Measurements from ENCODE around the gene RETREG3. TPM values are rescaled to one million over a fixed set of nuclear protein-coding genes. Genes with fewer than 3 reads are reported as not detected.

RETREG3 gene
- total RNA-seq, 6 donors from 2014 or later = 47.1 to 89.7 (median 59.9) TPM

- Histone ChIP-seq H3K36me3 (peaks cover 35 to 75% (median 57%) of the 10 kb centered on the region in 4 donors), H3K9me3 (no peaks in the 10 kb centered on the region), H3K4me1 (peaks cover 23 to 32% (median 28%) of the 10 kb centered on the region in 4 donors), H3K27me3 (no peaks in the 10 kb centered on the region), H3K4me3 (no peak overlapping the region), H3K27ac (no peak overlapping the region)
- DNase-seq (no peak), ATAC-seq (ENCODE audit: low FRiP score in 2 of 2) (no peak)
- WGBS, 2 donors = 91% methylated on average over 10 of the region's 10 CpGs; no CpG with 5 or more reads in 1 of the 2 donors
- TF ChIP-seq, protein P1, sequence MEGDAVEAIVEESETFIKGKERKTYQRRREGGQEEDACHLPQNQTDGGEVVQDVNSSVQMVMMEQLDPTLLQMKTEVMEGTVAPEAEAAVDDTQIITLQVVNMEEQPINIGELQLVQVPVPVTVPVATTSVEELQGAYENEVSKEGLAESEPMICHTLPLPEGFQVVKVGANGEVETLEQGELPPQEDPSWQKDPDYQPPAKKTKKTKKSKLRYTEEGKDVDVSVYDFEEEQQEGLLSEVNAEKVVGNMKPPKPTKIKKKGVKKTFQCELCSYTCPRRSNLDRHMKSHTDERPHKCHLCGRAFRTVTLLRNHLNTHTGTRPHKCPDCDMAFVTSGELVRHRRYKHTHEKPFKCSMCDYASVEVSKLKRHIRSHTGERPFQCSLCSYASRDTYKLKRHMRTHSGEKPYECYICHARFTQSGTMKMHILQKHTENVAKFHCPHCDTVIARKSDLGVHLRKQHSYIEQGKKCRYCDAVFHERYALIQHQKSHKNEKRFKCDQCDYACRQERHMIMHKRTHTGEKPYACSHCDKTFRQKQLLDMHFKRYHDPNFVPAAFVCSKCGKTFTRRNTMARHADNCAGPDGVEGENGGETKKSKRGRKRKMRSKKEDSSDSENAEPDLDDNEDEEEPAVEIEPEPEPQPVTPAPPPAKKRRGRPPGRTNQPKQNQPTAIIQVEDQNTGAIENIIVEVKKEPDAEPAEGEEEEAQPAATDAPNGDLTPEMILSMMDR (IDR thresholded peaks at IDR 0.05) = no peak
- TF ChIP-seq POLR2AphosphoS5 (IDR thresholded peaks at IDR 0.05) (no peak), EP300 (IDR thresholded peaks at IDR 0.05) (no peak), POLR2A (IDR thresholded peaks at IDR 0.05) (no peak)
Observed at GRCh38 chr17:42581744-42582270, 27.4 kb downstream of the RETREG3 start.

- no peaks in the 10 kb centered on the region for H3K9me3 ChIP-seq
- peaks cover 16 to 25% (median 21%) of the 10 kb centered on the region in 4 donors for H3K4me1 ChIP-seq
- WGBS, 2 donors = 46 to 52% methylated on average over 2 of the region's 2 CpGs
- no peak for DNase-seq
- TF ChIP-seq POLR2AphosphoS5 (IDR thresholded peaks at IDR 0.05) = no peak
- TF ChIP-seq POLR2A (IDR thresholded peaks at IDR 0.05) = no peak
- TF ChIP-seq EP300 (IDR thresholded peaks at IDR 0.05) = no peak
- TF ChIP-seq, protein P1 (IDR thresholded peaks at IDR 0.05) = no peak
- no peak for ATAC-seq (ENCODE audit: low FRiP score in 2 of 2)
- H3K27me3 ChIP-seq = no peaks in the 10 kb centered on the region
- H3K27ac ChIP-seq = no peak overlapping the region
- H3K36me3 ChIP-seq = peaks cover 32 to 62% (median 48%) of the 10 kb centered on the region in 4 donors
- no peak overlapping the region for H3K4me3 ChIP-seq
Observed at GRCh38 chr17:42579794-42580551, 29.2 kb downstream of the RETREG3 start.

DNA sequence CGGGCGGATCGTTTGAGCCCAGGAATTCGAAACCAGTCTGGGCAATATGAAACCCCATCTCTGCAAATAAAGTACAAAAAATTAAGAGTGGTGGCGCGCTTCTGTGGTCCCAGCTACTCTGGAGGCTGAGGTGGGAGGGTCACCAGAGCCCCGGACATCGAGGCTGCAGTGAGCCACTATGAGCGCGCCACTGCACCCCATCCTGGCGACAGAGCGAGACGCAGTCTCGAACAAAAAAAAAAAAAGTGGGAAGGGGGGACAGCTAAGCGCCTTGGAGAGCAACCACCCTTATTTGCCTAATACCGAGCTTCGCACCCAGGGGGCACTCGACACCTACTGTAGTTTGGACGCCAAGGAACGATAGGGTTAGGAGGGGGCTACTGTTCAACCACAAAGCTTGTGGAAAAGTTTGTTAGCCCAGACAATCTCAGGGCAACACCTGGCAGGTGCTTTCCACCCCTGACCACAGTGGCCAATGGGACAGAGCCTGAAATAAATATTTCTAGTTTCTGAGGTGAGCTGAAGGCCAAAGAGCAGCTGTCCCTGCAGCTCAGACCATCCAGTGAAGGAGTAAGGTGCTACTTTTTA is 30.8 kb downstream of the RETREG3 start:
- DNase-seq (peak in 1 of 2 donors; percentile 75), ATAC-seq (ENCODE audit: low FRiP score in 2 of 2) (peak; percentile 84 to 90)
- TF ChIP-seq EP300 (IDR thresholded peaks at IDR 0.05) = no peak
- TF ChIP-seq, protein P1 (IDR thresholded peaks at IDR 0.05) = peak; percentile 48 to 78 (median 68)
- Histone ChIP-seq H3K27ac (peak overlapping the region; percentile 85 to 91 (median 88)), H3K27me3 (no peaks in the 10 kb centered on the region), H3K4me1 (peaks cover 16 to 23% (median 18%) of the 10 kb centered on the region in 4 donors), H3K36me3 (peaks cover 31 to 62% (median 47%) of the 10 kb centered on the region in 4 donors), H3K4me3 (peak overlapping the region; percentile 27 to 71 (median 62)), H3K9me3 (no peaks in the 10 kb centered on the region)
- 0 to 1% methylated on average over 19 to 20 of the region's 20 CpGs for WGBS, 2 donors

GRCh38 chr17:42577532-42578281 is 31.5 kb downstream of the RETREG3 start, which contains the start of gene PSMC3IP:
PSMC3IP (minus strand) TSS chr17:42577729; CDS start chr17:42577686, 43 bp downstream.
- Histone ChIP-seq H3K27me3 (no peaks in the 10 kb centered on the region), H3K4me3 (peak within 1 kb of the TSS; percentile 39 to 71 (median 62)), H3K36me3 (peaks cover 31 to 62% (median 47%) of the 10 kb centered on the region in 4 donors), H3K9me3 (no peaks in the 10 kb centered on the region), H3K4me1 (peaks cover 16 to 24% (median 18%) of the 10 kb centered on the region in 4 donors), H3K27ac (peak within 1 kb of the TSS; percentile 85 to 91 (median 88))
- WGBS, 2 donors = 1 to 2% methylated on average over 10 to 36 of the region's 52 CpGs
- ATAC-seq (ENCODE audit: low FRiP score in 2 of 2) (peak; percentile 97 to 98), DNase-seq (peak; percentile 95 to 98)
- TF ChIP-seq POLR2A (IDR thresholded peaks at IDR 0.05) (peak in 1 of 4 donors; percentile 74), EP300 (IDR thresholded peaks at IDR 0.05) (no peak), POLR2AphosphoS5 (IDR thresholded peaks at IDR 0.05) (peak; percentile 77 to 84)
- TF ChIP-seq, protein P1 (IDR thresholded peaks at IDR 0.05) = peak in 5 of 6 experiments; percentile 40 to 69 (median 61)

All from upper lobe of left lung (tissue), 6 donors.